Measurements from ENCODE around the gene PLEK.

PLEK gene

GRCh38 chr2:68431316-68431972 lies 66.4 kb downstream of the PLEK start:
- Histone ChIP-seq H3K4me1 (ENCODE audit: control extremely low read depth in 1 of 4, control insufficient read depth in 4 of 4, insufficient read depth in 4 of 4, low read length in 3 of 4) (peaks cover 0 to 7% (median 2%) of the 10 kb centered on the region in 4 experiments), H3K36me3 (ENCODE audit: control insufficient read depth in 4 of 4, insufficient read depth in 4 of 4, low read length in 3 of 4) (no peaks in the 10 kb centered on the region), H3K27me3 (replicated peaks in 2 of 5; ENCODE audit: control insufficient read depth in 4 of 5, insufficient read depth in 5 of 5, low read length in 4 of 5) (no peaks in the 10 kb centered on the region), H3K9me3 (ENCODE audit: control extremely low read depth in 1 of 5, control insufficient read depth in 4 of 5, insufficient read depth in 2 of 5, low read depth in 1 of 5, low read length in 4 of 5) (peaks cover 0 to 3% (median 0%) of the 10 kb centered on the region in 5 experiments), H3K27ac (ENCODE audit: insufficient read depth in 1 of 2, low read depth in 1 of 2, low read length in 2 of 2, poor library complexity in 1 of 2, severe bottlenecking in 2 of 2) (no peak overlapping the region), H3K4me3 (ENCODE audit: control insufficient read depth in 1 of 7, extremely low read depth in 1 of 7, insufficient read depth in 4 of 7, low read depth in 2 of 7, low read length in 6 of 7) (no peak overlapping the region)
- ChIA-PET CTCF (interaction anchor here (0.7 to 7.6 kb wide), 4 partner anchors 8 to 235 kb away, joined by 3 to 52 read pairs (median 5); no protein-coding TSS in a partner anchor), POLR2A (no interaction called here)
- WGBS (ENCODE audit: insufficient coverage), result 99% methylated on average over 7 of the region's 8 CpGs
- DNase-seq, result no peak

- H3K27ac ChIP-seq (ENCODE audit: insufficient read depth in 1 of 2, low read depth in 1 of 2, low read length in 2 of 2, poor library complexity in 1 of 2, severe bottlenecking in 2 of 2), result no peak overlapping the region
- H3K4me3 ChIP-seq (ENCODE audit: control insufficient read depth in 1 of 7, extremely low read depth in 1 of 7, insufficient read depth in 4 of 7, low read depth in 2 of 7, low read length in 6 of 7), result no peak overlapping the region
- peaks cover 3 to 4% (median 3%) of the 10 kb centered on the region in 4 experiments for H3K4me1 ChIP-seq (ENCODE audit: control extremely low read depth in 1 of 4, control insufficient read depth in 4 of 4, insufficient read depth in 4 of 4, low read length in 3 of 4)
- no peaks in the 10 kb centered on the region for H3K27me3 ChIP-seq (replicated peaks in 2 of 5; ENCODE audit: control insufficient read depth in 4 of 5, insufficient read depth in 5 of 5, low read length in 4 of 5)
- CTCF ChIA-PET, result interaction anchor here (0.8 to 7.6 kb wide), 4 partner anchors 8 to 237 kb away, joined by 3 to 52 read pairs (median 5); no protein-coding TSS in a partner anchor
- POLR2A ChIA-PET, result interaction anchor here (0.6 kb wide), 1 partner anchor 42 kb away, joined by 3 read pairs; no protein-coding TSS in a partner anchor
- H3K9me3 ChIP-seq (ENCODE audit: control extremely low read depth in 1 of 5, control insufficient read depth in 4 of 5, insufficient read depth in 2 of 5, low read depth in 1 of 5, low read length in 4 of 5), result peaks cover 0 to 3% (median 0%) of the 10 kb centered on the region in 5 experiments
- DNase-seq, result no peak
- 89% methylated on average over 13 of the region's 14 CpGs for WGBS (ENCODE audit: insufficient coverage)
- H3K36me3 ChIP-seq (ENCODE audit: control insufficient read depth in 4 of 4, insufficient read depth in 4 of 4, low read length in 3 of 4), result no peaks in the 10 kb centered on the region
Observed at GRCh38 chr2:68432696-68433658, 67.9 kb downstream of the PLEK start.

GRCh38 chr2:68434981-68435380 lies 69.9 kb downstream of the PLEK start:
- no peaks in the 10 kb centered on the region for H3K27me3 ChIP-seq (replicated peaks in 2 of 5; ENCODE audit: control insufficient read depth in 4 of 5, insufficient read depth in 5 of 5, low read length in 4 of 5)
- no peak overlapping the region for H3K4me3 ChIP-seq (ENCODE audit: control insufficient read depth in 1 of 7, extremely low read depth in 1 of 7, insufficient read depth in 4 of 7, low read depth in 2 of 7, low read length in 6 of 7)
- ChIA-PET CTCF (no interaction called here), POLR2A (no interaction called here)
- no peaks in the 10 kb centered on the region for H3K36me3 ChIP-seq (ENCODE audit: control insufficient read depth in 4 of 4, insufficient read depth in 4 of 4, low read length in 3 of 4)
- peaks cover 0 to 3% (median 0%) of the 10 kb centered on the region in 5 experiments for H3K9me3 ChIP-seq (ENCODE audit: control extremely low read depth in 1 of 5, control insufficient read depth in 4 of 5, insufficient read depth in 2 of 5, low read depth in 1 of 5, low read length in 4 of 5)
- no peak overlapping the region for H3K27ac ChIP-seq (ENCODE audit: insufficient read depth in 1 of 2, low read depth in 1 of 2, low read length in 2 of 2, poor library complexity in 1 of 2, severe bottlenecking in 2 of 2)
- H3K4me1 ChIP-seq (ENCODE audit: control extremely low read depth in 1 of 4, control insufficient read depth in 4 of 4, insufficient read depth in 4 of 4, low read length in 3 of 4), result peaks cover 5 to 14% (median 13%) of the 10 kb centered on the region in 4 experiments
- DNase-seq, result no peak

- no peak overlapping the region for H3K4me3 ChIP-seq (ENCODE audit: control insufficient read depth in 1 of 7, extremely low read depth in 1 of 7, insufficient read depth in 4 of 7, low read depth in 2 of 7, low read length in 6 of 7)
- H3K4me1 ChIP-seq (ENCODE audit: control extremely low read depth in 1 of 4, control insufficient read depth in 4 of 4, insufficient read depth in 4 of 4, low read length in 3 of 4), result peaks cover 5 to 17% (median 15%) of the 10 kb centered on the region in 4 experiments
- no peak for DNase-seq
- ChIA-PET CTCF (no interaction called here), POLR2A (no interaction called here)
- no peaks in the 10 kb centered on the region for H3K36me3 ChIP-seq (ENCODE audit: control insufficient read depth in 4 of 4, insufficient read depth in 4 of 4, low read length in 3 of 4)
- no peaks in the 10 kb centered on the region for H3K27me3 ChIP-seq (replicated peaks in 2 of 5; ENCODE audit: control insufficient read depth in 4 of 5, insufficient read depth in 5 of 5, low read length in 4 of 5)
- peaks cover 0 to 3% (median 0%) of the 10 kb centered on the region in 5 experiments for H3K9me3 ChIP-seq (ENCODE audit: control extremely low read depth in 1 of 5, control insufficient read depth in 4 of 5, insufficient read depth in 2 of 5, low read depth in 1 of 5, low read length in 4 of 5)
- H3K27ac ChIP-seq (ENCODE audit: insufficient read depth in 1 of 2, low read depth in 1 of 2, low read length in 2 of 2, poor library complexity in 1 of 2, severe bottlenecking in 2 of 2), result no peak overlapping the region
Observed at GRCh38 chr2:68435615-68436014, 70.5 kb downstream of the PLEK start.

GRCh38 chr2:68436270-68436669 lies 71.2 kb downstream of the PLEK start:
- no peak for DNase-seq
- WGBS (ENCODE audit: insufficient coverage), result 91% methylated on average over 4 of the region's 4 CpGs
- no peaks in the 10 kb centered on the region for H3K36me3 ChIP-seq (ENCODE audit: control insufficient read depth in 4 of 4, insufficient read depth in 4 of 4, low read length in 3 of 4)
- no peak overlapping the region for H3K27ac ChIP-seq (ENCODE audit: insufficient read depth in 1 of 2, low read depth in 1 of 2, low read length in 2 of 2, poor library complexity in 1 of 2, severe bottlenecking in 2 of 2)
- H3K9me3 ChIP-seq (ENCODE audit: control extremely low read depth in 1 of 5, control insufficient read depth in 4 of 5, insufficient read depth in 2 of 5, low read depth in 1 of 5, low read length in 4 of 5), result peaks cover 0 to 3% (median 0%) of the 10 kb centered on the region in 5 experiments
- POLR2A ChIA-PET, result no interaction called here
- H3K4me3 ChIP-seq (ENCODE audit: control insufficient read depth in 1 of 7, extremely low read depth in 1 of 7, insufficient read depth in 4 of 7, low read depth in 2 of 7, low read length in 6 of 7), result no peak overlapping the region
- H3K27me3 ChIP-seq (replicated peaks in 2 of 5; ENCODE audit: control insufficient read depth in 4 of 5, insufficient read depth in 5 of 5, low read length in 4 of 5), result no peaks in the 10 kb centered on the region
- CTCF ChIA-PET, result interaction anchor here (1.0 to 3.2 kb wide), 2 partner anchors 8 to 12 kb away, joined by 3 to 7 read pairs; no protein-coding TSS in a partner anchor
- peaks cover 5 to 23% (median 17%) of the 10 kb centered on the region in 4 experiments for H3K4me1 ChIP-seq (ENCODE audit: control extremely low read depth in 1 of 4, control insufficient read depth in 4 of 4, insufficient read depth in 4 of 4, low read length in 3 of 4)

GRCh38 chr2:68438455-68439303 lies 73.6 kb downstream of the PLEK start:
- 49% methylated on average over 7 of the region's 7 CpGs for WGBS (ENCODE audit: insufficient coverage)
- no peak for DNase-seq
- no peak overlapping the region for H3K27ac ChIP-seq (ENCODE audit: insufficient read depth in 1 of 2, low read depth in 1 of 2, low read length in 2 of 2, poor library complexity in 1 of 2, severe bottlenecking in 2 of 2)
- peaks cover 10 to 26% (median 20%) of the 10 kb centered on the region in 4 experiments for H3K4me1 ChIP-seq (ENCODE audit: control extremely low read depth in 1 of 4, control insufficient read depth in 4 of 4, insufficient read depth in 4 of 4, low read length in 3 of 4)
- peak overlapping the region in 1 of 7 experiments; percentile 52 for H3K4me3 ChIP-seq (ENCODE audit: control insufficient read depth in 1 of 7, extremely low read depth in 1 of 7, insufficient read depth in 4 of 7, low read depth in 2 of 7, low read length in 6 of 7)
- POLR2A ChIA-PET, result no interaction called here
- CTCF ChIA-PET, result interaction anchor here (0.7 to 3.6 kb wide), 8 partner anchors 9 to 147 kb away, joined by 3 to 31 read pairs (median 4); no protein-coding TSS in a partner anchor
- no peaks in the 10 kb centered on the region for H3K36me3 ChIP-seq (ENCODE audit: control insufficient read depth in 4 of 4, insufficient read depth in 4 of 4, low read length in 3 of 4)
- H3K9me3 ChIP-seq (ENCODE audit: control extremely low read depth in 1 of 5, control insufficient read depth in 4 of 5, insufficient read depth in 2 of 5, low read depth in 1 of 5, low read length in 4 of 5), result no peaks in the 10 kb centered on the region
- no peaks in the 10 kb centered on the region for H3K27me3 ChIP-seq (replicated peaks in 2 of 5; ENCODE audit: control insufficient read depth in 4 of 5, insufficient read depth in 5 of 5, low read length in 4 of 5)
